Esophagus squamous epithelium (tissue), 4 donors: ENCODE data around the gene ENTR1.

Experiments
- POLR2A ChIP-seq, 4 donors: fragments of 450-650 bp; IDR thresholded peaks; one replicate each; pipeline ENCODE4 v1.6.1; 2017; ENCODE audit warnings: antibody characterized with exemption in 4 of 4, mild to moderate bottlenecking in 4 of 4, moderate library complexity in 3 of 4
- TF ChIP-seq, protein P1 (sequence below), 6 experiments: fragments of 450-650 bp in 4 of 6; fragments of 200-600 bp in 2 of 6; sonication (generic) in 2 of 6; IDR thresholded peaks; one replicate each; pipeline ENCODE4 v1.5.1; 2016 to 2019; ENCODE audit warnings: antibody characterized with exemption in 6 of 6, mild to moderate bottlenecking in 4 of 6, moderate library complexity in 4 of 6

DNA sequence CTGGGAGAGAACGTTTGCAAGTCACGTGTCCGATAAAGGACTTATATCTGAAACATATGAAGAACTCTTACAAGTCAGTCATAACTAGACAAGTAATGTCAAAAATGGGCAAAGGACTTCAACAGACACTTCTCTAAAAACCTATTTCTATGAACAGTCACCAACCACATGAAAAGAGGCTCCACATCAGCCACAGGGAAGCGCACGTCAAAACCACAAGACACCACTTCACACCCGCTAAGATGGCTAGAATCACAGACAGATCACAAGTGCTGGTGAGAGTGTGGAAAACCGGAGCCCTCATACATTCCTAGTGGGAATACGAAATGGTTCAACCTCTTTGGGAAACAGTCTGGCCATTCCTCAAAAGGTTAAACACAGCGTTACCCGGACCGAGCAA lies 25.4 kb downstream of the ENTR1 start:
- TF ChIP-seq, protein P1, sequence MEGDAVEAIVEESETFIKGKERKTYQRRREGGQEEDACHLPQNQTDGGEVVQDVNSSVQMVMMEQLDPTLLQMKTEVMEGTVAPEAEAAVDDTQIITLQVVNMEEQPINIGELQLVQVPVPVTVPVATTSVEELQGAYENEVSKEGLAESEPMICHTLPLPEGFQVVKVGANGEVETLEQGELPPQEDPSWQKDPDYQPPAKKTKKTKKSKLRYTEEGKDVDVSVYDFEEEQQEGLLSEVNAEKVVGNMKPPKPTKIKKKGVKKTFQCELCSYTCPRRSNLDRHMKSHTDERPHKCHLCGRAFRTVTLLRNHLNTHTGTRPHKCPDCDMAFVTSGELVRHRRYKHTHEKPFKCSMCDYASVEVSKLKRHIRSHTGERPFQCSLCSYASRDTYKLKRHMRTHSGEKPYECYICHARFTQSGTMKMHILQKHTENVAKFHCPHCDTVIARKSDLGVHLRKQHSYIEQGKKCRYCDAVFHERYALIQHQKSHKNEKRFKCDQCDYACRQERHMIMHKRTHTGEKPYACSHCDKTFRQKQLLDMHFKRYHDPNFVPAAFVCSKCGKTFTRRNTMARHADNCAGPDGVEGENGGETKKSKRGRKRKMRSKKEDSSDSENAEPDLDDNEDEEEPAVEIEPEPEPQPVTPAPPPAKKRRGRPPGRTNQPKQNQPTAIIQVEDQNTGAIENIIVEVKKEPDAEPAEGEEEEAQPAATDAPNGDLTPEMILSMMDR (IDR thresholded peaks at IDR 0.05) = no peak
- no peak for TF ChIP-seq POLR2A (IDR thresholded peaks at IDR 0.05)
